Suprapubic skin (tissue), 4 donors: Measurements from ENCODE around the gene MRNIP.

Source experiments
- EP300 ChIP-seq: sonication (generic); formaldehyde crosslinking; IDR thresholded peaks from one replicate; pipeline ENCODE4 v1.6.1; 2017; ENCODE audit warnings: antibody characterized with exemption
- POLR2A ChIP-seq, 2 donors: fragments of 450-650 bp; IDR thresholded peaks; one replicate each; pipeline ENCODE4 v1.6.1; 2017; ENCODE audit warnings: antibody characterized with exemption in 2 of 2, mild to moderate bottlenecking in 2 of 2, moderate library complexity in 2 of 2
- POLR2AphosphoS5 ChIP-seq, 3 donors: sonication (generic); formaldehyde crosslinking; IDR thresholded peaks; one replicate each; pipeline ENCODE4 v1.6.1; 2017; ENCODE audit warnings: antibody characterized with exemption in 3 of 3
- TF ChIP-seq, protein P1 (sequence below), 2 donors: fragments of 200-600 bp in 1 of 2; fragments of 450-650 bp in 1 of 2; sonication (generic) in 1 of 2; IDR thresholded peaks; one replicate each; pipeline ENCODE4 v1.5.1; 2016 to 2019; ENCODE audit warnings: antibody characterized with exemption in 2 of 2, mild to moderate bottlenecking in 1 of 2, moderate library complexity in 1 of 2

DNA sequence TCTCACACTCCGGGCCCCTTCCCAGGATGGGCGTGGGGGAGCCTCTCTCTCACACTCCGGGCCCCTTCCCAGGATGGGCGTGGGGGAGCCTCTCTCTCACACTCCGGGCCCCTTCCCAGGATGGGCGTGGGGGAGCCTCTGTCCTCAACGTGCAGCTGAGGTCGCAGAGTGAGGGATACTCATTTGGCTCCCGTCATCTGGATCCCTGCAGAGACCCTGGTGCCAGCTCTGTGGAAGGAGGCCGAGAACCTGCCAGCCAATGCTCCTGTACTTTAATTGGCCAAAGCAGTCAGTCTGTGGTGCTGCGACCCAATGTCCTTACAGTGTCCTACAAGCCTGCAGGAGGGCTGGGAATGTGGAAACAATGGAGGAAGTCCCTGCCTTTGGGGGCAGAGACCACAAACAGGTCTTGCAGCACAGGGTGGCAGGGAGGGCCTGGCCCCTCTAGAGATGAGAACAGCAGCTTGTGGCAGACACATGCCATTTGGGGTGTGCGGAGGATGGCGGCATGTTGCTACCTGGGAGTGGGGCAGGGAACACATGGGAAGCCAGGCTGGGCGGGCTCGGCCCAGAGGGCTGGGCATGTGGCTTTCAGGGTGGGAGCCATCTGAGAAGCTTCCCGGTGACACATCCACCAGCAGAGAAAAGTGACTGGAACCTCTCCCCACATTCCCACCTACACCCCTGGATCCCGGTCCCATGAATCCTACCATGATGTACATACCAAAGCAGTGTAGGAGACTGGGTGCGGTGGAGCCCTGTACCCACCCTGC, 13.6 kb upstream of the MRNIP start:
- no peak for TF ChIP-seq POLR2AphosphoS5 (IDR thresholded peaks at IDR 0.05)
- TF ChIP-seq POLR2A (IDR thresholded peaks at IDR 0.05) = no peak
- TF ChIP-seq, protein P1, sequence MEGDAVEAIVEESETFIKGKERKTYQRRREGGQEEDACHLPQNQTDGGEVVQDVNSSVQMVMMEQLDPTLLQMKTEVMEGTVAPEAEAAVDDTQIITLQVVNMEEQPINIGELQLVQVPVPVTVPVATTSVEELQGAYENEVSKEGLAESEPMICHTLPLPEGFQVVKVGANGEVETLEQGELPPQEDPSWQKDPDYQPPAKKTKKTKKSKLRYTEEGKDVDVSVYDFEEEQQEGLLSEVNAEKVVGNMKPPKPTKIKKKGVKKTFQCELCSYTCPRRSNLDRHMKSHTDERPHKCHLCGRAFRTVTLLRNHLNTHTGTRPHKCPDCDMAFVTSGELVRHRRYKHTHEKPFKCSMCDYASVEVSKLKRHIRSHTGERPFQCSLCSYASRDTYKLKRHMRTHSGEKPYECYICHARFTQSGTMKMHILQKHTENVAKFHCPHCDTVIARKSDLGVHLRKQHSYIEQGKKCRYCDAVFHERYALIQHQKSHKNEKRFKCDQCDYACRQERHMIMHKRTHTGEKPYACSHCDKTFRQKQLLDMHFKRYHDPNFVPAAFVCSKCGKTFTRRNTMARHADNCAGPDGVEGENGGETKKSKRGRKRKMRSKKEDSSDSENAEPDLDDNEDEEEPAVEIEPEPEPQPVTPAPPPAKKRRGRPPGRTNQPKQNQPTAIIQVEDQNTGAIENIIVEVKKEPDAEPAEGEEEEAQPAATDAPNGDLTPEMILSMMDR (IDR thresholded peaks at IDR 0.05) = no peak
- no peak for TF ChIP-seq EP300
